Neural cell (in vitro differentiated cells): ENCODE data around the gene PCMT1.

Source experiments
- EP300 ChIP-seq: fragments of 450-650 bp; conservative IDR thresholded peaks from 2 replicates; pipeline ENCODE4 v1.6.1; 2014; ENCODE audit warnings: antibody characterized with exemption, mild to moderate bottlenecking, moderate library complexity; ENCODE audit not compliant: poor library complexity, severe bottlenecking
- EZH2 ChIP-seq: fragments of 200-600, 300-800 bp; shearing (Covaris generic), sonication (generic); IDR thresholded peaks from 2 replicates; pipeline ENCODE4 v1.6.1; 2014; ENCODE audit warnings: antibody characterized with exemption, low read length, borderline replicate concordance, mild to moderate bottlenecking; ENCODE audit not compliant: insufficient read depth, poor library complexity, severe bottlenecking
- MXI1 ChIP-seq: fragments of 450-650 bp; conservative IDR thresholded peaks from 2 replicates; pipeline ENCODE4 v1.6.1; 2014; ENCODE audit warnings: antibody characterized with exemption, mild to moderate bottlenecking; ENCODE audit not compliant: poor library complexity, severe bottlenecking
- POLR2AphosphoS5 ChIP-seq: IDR thresholded peaks from 2 replicates; pipeline ENCODE4 v1.6.1; 2012
- RAD21 ChIP-seq: fragments of 450-650 bp; conservative IDR thresholded peaks from 2 replicates; pipeline ENCODE4 v1.6.1; 2014; ENCODE audit warnings: antibody characterized with exemption, mild to moderate bottlenecking, moderate library complexity
- SMC3 ChIP-seq: fragments of 450-650 bp; conservative IDR thresholded peaks from 2 replicates; pipeline ENCODE4 v1.6.1; 2014; ENCODE audit warnings: antibody characterized with exemption, mild to moderate bottlenecking, moderate library complexity; ENCODE audit not compliant: poor library complexity
- TAF1 ChIP-seq: IDR thresholded peaks from 2 replicates; pipeline ENCODE4 v1.6.1; 2012; ENCODE audit warnings: low read depth
- TF ChIP-seq, protein P1 (sequence below): fragments of 450-650 bp; IDR thresholded peaks from 2 replicates; pipeline ENCODE4 v1.5.1; 2014; ENCODE audit warnings: antibody characterized with exemption, mild to moderate bottlenecking, moderate library complexity; ENCODE audit not compliant: poor library complexity, severe bottlenecking
- TF ChIP-seq, protein P2 (sequence below): IDR thresholded peaks from 2 replicates; pipeline ENCODE4 v1.6.1; 2012; ENCODE audit warnings: borderline replicate concordance

DNA sequence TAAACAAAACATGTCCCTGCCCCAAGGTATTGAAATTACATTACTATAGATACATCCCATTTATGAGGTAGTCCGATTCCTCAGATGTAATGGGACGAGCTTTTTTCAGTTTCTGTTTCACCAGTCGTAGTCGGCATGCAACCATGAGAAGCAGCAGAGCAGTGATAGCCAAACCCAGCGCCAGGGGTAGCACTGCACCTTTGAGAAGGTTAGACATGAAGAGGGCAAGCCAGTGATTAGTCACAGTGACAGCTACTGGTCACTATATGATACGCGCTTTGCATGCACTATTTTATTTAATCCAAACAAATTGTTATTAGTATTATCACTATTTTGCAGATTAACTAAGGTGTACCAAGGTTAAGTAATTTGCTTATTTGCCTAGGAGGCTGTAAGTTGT is 71.0 kb downstream of the PCMT1 start:
- TF ChIP-seq TAF1 (no peak), EZH2 (no peak), EP300 (no peak), POLR2AphosphoS5 (no peak), RAD21 (no peak), MXI1 (no peak), SMC3 (no peak)
- TF ChIP-seq, protein P1, sequence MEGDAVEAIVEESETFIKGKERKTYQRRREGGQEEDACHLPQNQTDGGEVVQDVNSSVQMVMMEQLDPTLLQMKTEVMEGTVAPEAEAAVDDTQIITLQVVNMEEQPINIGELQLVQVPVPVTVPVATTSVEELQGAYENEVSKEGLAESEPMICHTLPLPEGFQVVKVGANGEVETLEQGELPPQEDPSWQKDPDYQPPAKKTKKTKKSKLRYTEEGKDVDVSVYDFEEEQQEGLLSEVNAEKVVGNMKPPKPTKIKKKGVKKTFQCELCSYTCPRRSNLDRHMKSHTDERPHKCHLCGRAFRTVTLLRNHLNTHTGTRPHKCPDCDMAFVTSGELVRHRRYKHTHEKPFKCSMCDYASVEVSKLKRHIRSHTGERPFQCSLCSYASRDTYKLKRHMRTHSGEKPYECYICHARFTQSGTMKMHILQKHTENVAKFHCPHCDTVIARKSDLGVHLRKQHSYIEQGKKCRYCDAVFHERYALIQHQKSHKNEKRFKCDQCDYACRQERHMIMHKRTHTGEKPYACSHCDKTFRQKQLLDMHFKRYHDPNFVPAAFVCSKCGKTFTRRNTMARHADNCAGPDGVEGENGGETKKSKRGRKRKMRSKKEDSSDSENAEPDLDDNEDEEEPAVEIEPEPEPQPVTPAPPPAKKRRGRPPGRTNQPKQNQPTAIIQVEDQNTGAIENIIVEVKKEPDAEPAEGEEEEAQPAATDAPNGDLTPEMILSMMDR, result no peak
- TF ChIP-seq, protein P2, sequence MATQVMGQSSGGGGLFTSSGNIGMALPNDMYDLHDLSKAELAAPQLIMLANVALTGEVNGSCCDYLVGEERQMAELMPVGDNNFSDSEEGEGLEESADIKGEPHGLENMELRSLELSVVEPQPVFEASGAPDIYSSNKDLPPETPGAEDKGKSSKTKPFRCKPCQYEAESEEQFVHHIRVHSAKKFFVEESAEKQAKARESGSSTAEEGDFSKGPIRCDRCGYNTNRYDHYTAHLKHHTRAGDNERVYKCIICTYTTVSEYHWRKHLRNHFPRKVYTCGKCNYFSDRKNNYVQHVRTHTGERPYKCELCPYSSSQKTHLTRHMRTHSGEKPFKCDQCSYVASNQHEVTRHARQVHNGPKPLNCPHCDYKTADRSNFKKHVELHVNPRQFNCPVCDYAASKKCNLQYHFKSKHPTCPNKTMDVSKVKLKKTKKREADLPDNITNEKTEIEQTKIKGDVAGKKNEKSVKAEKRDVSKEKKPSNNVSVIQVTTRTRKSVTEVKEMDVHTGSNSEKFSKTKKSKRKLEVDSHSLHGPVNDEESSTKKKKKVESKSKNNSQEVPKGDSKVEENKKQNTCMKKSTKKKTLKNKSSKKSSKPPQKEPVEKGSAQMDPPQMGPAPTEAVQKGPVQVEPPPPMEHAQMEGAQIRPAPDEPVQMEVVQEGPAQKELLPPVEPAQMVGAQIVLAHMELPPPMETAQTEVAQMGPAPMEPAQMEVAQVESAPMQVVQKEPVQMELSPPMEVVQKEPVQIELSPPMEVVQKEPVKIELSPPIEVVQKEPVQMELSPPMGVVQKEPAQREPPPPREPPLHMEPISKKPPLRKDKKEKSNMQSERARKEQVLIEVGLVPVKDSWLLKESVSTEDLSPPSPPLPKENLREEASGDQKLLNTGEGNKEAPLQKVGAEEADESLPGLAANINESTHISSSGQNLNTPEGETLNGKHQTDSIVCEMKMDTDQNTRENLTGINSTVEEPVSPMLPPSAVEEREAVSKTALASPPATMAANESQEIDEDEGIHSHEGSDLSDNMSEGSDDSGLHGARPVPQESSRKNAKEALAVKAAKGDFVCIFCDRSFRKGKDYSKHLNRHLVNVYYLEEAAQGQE, result no peak
